ENCODE data around the gene SNX33. TPM values are rescaled to one million over a fixed set of nuclear protein-coding genes. Genes with fewer than 3 reads are reported as not detected.

The SNX33 gene
- total RNA-seq, 1 experiment from 2014 or later: 8.3 TPM

- intact Hi-C loops (cut with micrococcal nuclease): no loop called here
Measured at GRCh38 chr15:75695634-75696310, 48.1 kb downstream of the SNX33 start.

More at GRCh38 chr15:75695634-75696310, 48.1 kb downstream of the SNX33 start:
- POLR2A ChIA-PET: no interaction called here
- Histone ChIP-seq H3K9ac (ENCODE audit: low read length) (no peak overlapping the region), H3K27me3 (ENCODE audit: insufficient read depth, low read length) (no peaks in the 10 kb centered on the region), H3K79me2 (ENCODE audit: insufficient read depth, low read length) (no peaks in the 10 kb centered on the region), H2AFZ (ENCODE audit: low read depth, low read length, poor library complexity, severe bottlenecking) (no peak overlapping the region), H3K4me1 (ENCODE audit: control insufficient read depth in 1 of 2, insufficient read depth in 2 of 2, low read length in 2 of 2) (peaks cover 10 to 19% of the 10 kb centered on the region in 2 experiments; a peak in 3 of 4 replicates), H3K27ac (ENCODE audit: low read depth, low read length) (no peak overlapping the region), H4K20me1 (ENCODE audit: insufficient read depth) (no peaks in the 10 kb centered on the region), H3K4me3 (replicated peaks in 1 of 2; ENCODE audit: low read depth in 1 of 2, low read length in 2 of 2) (no peak overlapping the region), H3K9me2 (ENCODE audit: insufficient read depth) (no peaks in the 10 kb centered on the region), H3K9me3 (ENCODE audit: control insufficient read depth in 1 of 2, insufficient read depth in 1 of 2, low read depth in 1 of 2, low read length in 2 of 2) (no peaks in the 10 kb centered on the region), H3K36me3 (ENCODE audit: control insufficient read depth in 1 of 2, insufficient read depth in 2 of 2, low read length in 2 of 2) (no peaks in the 10 kb centered on the region), H3K4me2 (ENCODE audit: low read length) (no peak overlapping the region)
- DNase-seq (ENCODE audit: low read depth, low spot score) (no peak), ATAC-seq (no peak)
- CTCF ChIA-PET: no interaction called here
- RAD21 ChIA-PET (ENCODE audit: low non-redundant PET in 1 of 2, low total read pairs in 2 of 2, uncharacterized antibody in 2 of 2, unreplicated experiment in 2 of 2): no interaction called here
- TF ChIP-seq ATF3 (IDR thresholded peaks at IDR 0.05) (no peak), MAX (IDR thresholded peaks at IDR 0.05) (no peak), EZH2phosphoT487 (IDR thresholded peaks at IDR 0.05; ENCODE audit: borderline replicate concordance) (no peak), EGR1 (IDR thresholded peaks at IDR 0.05; ENCODE audit: low read depth) (no peak), ZNF274 (IDR thresholded peaks at IDR 0.05; ENCODE audit: low read depth, low read length) (no peak), SIN3A (IDR thresholded peaks at IDR 0.05; ENCODE audit: low read depth) (no peak), RAD21 (IDR thresholded peaks at IDR 0.05; ENCODE audit: low read depth) (no peak), JUND (IDR thresholded peaks at IDR 0.05) (no peak), EZH2 (IDR thresholded peaks at IDR 0.05) (no peak), CEBPB (IDR thresholded peaks at IDR 0.05; ENCODE audit: low read depth) (no peak), SRF (IDR thresholded peaks at IDR 0.05; ENCODE audit: low read depth) (no peak), TCF7L2 (IDR thresholded peaks at IDR 0.05; ENCODE audit: borderline replicate concordance, extremely low read depth, insufficient read depth, insufficient read length) (no peak), CBX3 (IDR thresholded peaks at IDR 0.05; ENCODE audit: low read depth) (no peak), ZBTB33 (IDR thresholded peaks at IDR 0.05; ENCODE audit: extremely low read depth, insufficient replicate concordance, low read length) (no peak), POLR2A (IDR thresholded peaks at IDR 0.05; ENCODE audit: borderline replicate concordance, extremely low read depth, insufficient read depth, insufficient read length) (no peak), CTCF (IDR thresholded peaks at IDR 0.05 in 2 of 3, conservative IDR thresholded peaks at IDR 0.05 in 1 of 3; ENCODE audit: borderline replicate concordance in 1 of 3, insufficient read depth in 1 of 3, low read depth in 2 of 3, low read length in 2 of 3) (no peak), ZFX (IDR thresholded peaks at IDR 0.05) (no peak), YY1 (IDR thresholded peaks at IDR 0.05; ENCODE audit: extremely low read depth, insufficient replicate concordance, low read depth, low read length) (no peak)
- BruUV-seq (replicated peaks): no TSS peak
